Measurements from ENCODE around the gene MNX1.

MNX1 gene

DNA sequence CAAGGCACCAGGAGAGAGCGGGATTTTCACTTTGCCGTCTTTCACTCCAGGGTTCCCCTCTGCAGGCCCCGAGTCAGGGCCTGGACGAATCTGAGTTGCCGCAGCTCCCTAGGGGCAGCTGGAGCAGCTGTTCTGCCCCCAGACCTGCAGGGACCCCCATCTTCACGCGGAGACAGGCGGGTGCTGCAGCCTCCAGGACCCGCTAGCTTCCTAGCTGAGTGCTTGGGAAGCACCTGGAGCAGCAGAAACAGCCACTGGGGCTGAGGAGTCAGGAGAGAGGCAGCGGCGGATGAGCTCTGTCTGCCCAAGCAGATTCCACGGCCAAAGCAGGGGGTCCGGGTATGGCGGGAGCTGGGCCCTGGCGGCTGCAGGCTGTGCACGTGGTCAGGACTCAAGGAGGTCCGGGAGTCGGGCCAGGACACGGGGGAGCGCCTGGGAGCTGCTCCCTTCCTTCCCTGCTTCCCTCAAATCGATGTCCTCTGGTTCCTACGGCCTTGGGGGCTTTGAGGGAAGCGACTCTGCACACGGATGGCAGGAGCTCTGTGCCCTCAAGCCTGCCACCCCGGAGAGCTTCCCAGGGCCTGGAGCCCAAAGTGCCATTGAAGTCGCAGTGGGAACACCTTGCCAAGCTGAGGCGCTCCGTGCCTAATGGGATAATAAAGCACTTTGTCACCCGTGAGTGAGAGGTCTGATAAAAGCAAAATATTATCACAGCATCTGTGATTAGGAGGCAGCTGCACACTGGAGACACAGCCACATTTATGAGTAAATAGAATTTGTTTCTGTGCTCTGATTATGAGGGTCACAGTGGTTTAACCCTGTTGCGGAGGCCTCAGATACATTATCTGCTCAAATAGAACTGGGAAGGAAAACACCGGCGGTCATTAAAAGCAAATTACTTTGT, 17.2 kb downstream of the MNX1 start:
- DNase-seq (ENCODE audit: low read depth): no peak
- TF ChIP-seq, protein P1, sequence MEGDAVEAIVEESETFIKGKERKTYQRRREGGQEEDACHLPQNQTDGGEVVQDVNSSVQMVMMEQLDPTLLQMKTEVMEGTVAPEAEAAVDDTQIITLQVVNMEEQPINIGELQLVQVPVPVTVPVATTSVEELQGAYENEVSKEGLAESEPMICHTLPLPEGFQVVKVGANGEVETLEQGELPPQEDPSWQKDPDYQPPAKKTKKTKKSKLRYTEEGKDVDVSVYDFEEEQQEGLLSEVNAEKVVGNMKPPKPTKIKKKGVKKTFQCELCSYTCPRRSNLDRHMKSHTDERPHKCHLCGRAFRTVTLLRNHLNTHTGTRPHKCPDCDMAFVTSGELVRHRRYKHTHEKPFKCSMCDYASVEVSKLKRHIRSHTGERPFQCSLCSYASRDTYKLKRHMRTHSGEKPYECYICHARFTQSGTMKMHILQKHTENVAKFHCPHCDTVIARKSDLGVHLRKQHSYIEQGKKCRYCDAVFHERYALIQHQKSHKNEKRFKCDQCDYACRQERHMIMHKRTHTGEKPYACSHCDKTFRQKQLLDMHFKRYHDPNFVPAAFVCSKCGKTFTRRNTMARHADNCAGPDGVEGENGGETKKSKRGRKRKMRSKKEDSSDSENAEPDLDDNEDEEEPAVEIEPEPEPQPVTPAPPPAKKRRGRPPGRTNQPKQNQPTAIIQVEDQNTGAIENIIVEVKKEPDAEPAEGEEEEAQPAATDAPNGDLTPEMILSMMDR (IDR thresholded peaks at IDR 0.05; ENCODE audit: low read depth, low read length, missing control alignments): no peak
- no peak overlapping the region for H3K4me3 ChIP-seq (ENCODE audit: low read depth, low read length)

DNA sequence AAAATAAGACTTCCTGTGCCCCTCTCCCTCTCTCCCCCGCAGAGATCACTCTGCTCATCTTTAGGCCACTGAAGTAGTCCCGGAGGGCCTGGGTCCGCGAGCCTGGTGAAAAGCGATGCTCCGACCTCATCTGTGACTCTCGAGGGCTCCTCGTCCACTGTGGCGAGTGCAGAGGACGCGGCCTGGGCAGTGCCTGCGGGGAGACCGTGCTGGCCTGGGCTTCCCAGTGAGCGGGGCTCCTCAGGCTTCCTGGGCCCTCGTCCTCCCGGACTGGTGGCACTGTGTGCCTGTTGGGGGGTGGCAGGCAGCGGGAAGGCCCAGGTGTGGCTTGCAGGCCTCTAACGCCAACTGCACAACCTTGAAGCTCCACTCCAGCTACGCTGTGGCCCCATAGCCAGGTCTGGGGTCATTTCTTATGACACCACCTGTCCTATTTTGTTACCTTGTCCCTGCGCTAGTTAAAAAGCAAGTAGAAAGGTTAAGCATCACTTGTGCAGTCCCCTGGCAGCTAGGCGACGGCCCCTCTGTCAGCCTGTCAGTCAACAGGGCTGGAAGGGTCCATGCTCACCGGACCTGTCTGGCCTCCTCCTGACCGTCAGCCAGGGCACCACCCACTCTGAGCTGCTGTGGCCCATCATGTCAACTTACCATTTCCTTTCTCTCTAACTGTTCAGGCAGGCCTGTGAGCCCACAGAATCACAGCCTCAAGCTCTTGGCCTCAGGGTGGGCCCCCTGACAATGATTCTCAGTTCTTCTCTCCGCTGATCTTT, 20.5 kb downstream of the MNX1 start:
- H3K4me3 ChIP-seq (ENCODE audit: low read depth, low read length): no peak overlapping the region
- TF ChIP-seq, protein P1 (IDR thresholded peaks at IDR 0.05; ENCODE audit: low read depth, low read length, missing control alignments): no peak
- no peak for DNase-seq (ENCODE audit: low read depth)

DNA sequence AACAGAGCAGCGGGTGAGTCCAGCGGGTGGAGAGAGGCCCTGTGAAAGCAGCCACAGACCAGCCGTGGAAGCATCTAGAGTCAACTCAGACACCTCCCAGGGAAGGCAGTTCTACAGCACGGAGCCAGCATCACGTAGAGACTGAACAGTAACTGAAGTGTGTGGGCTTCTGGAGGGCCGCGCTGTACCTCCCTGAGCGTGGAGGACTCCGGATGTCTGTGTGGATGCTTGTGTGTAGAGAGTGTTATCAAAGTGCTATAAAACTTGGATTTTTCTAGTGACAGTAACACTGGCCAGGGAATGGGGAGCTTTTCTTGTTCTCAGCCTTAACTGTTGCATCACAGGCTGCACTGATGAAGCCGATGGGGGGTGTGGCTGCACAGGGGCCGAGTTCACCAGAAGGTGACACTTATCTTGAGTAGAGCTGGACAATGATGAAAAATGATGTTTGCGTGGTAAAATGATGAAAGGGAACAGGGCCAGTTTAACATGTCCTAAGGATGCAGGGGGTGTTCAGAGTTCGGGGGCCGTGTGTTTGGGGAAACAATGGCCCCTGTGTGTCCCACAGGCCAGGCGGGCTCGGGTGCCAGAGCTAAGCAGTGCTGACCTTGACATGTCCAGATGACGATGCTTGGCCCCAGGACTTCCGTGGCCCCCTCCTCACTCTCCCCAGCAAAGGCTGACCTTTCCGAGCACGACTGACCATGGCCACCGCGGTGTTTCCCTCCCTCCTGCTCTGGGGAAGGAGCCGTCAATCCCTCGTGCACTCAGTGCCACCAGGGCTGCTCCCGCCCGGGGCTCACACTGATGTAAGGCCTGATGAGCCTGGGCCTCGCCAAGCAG, 21.9 kb downstream of the MNX1 start:
- DNase-seq (ENCODE audit: low read depth): no peak
- no peak overlapping the region for H3K4me3 ChIP-seq (ENCODE audit: low read depth, low read length)
- TF ChIP-seq, protein P1 (IDR thresholded peaks at IDR 0.05; ENCODE audit: low read depth, low read length, missing control alignments): no peak

DNA sequence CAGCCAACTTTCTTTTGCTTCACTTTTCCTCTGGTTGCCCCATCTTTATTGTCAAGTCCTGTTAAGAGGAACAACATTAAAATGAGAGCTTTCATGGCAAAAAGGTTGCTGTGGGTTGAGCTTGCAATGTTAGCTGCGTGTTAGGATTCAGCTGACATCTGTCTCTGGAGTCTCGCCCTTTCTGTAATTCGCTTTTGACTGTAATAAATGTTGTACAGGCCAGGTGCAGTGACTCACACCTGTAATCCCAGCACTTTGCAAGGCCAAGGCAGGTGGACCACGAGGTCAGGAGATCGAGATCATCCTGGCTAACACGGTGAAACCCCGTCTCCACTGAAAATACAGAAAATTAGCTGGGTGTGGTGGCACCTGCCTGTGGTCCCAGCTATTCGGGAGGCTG, 24.1 kb downstream of the MNX1 start:
- no peak overlapping the region for H3K4me3 ChIP-seq (ENCODE audit: low read depth, low read length)
- no peak for DNase-seq (ENCODE audit: low read depth)
- TF ChIP-seq, protein P1 (IDR thresholded peaks at IDR 0.05; ENCODE audit: low read depth, low read length, missing control alignments): no peak

DNA sequence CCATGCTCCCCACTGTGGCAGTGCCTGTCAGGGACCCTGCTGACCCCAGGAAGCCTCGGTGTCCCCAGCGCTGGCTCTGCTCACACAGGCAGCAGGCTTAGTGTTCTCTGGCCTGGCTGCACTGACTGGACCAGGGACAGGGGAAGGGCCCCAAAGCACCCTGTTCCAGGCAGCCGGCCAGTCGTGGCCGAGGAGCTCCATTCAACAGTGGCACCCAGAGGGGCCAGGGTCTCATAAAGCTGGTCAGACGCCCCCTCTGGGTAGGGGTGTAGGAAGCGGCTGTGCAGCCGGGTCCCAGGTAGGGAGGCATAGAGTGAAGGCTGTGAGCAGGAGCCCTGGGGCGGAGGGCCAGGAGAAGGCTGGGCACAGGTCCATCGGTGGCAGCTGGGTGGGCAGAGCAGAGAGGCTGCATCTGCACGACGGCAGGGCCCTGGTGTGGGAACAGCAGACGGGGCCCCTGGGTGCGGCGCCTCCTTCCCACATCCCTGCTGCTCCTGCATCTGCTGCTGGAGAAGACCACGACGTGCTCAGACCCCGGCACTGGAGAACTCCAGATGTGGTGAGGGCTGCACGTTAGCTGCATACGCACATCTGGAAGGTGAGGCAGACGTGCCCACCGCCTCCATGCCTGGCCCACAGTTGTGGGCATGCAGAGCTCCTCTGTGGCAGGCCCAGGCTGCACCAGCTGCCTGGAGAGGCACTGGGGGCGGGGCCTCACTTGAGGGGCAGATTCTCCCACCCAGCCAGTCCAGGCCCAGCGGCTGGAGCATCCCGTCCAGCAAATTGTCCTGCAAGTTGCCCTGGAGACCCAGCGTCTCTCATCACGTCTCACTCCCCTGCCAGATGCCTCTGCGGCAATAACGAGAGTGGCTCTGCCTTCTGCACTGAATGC, 25.1 kb downstream of the MNX1 start:
- H3K4me3 ChIP-seq (ENCODE audit: low read depth, low read length): no peak overlapping the region
- DNase-seq (ENCODE audit: low read depth): no peak
- TF ChIP-seq, protein P1 (IDR thresholded peaks at IDR 0.05; ENCODE audit: low read depth, low read length, missing control alignments): no peak
